Measurements from ENCODE around the gene GHSR.
A peak's percentile ranks its signal among the peaks of the same experiment; 100 is the strongest.
"Not testable (repeated sequence)": the region's sequence is repeated elsewhere in the genome, so short reads cannot be mapped to it uniquely, and the experiment has no call there.

The GHSR gene, protein sequence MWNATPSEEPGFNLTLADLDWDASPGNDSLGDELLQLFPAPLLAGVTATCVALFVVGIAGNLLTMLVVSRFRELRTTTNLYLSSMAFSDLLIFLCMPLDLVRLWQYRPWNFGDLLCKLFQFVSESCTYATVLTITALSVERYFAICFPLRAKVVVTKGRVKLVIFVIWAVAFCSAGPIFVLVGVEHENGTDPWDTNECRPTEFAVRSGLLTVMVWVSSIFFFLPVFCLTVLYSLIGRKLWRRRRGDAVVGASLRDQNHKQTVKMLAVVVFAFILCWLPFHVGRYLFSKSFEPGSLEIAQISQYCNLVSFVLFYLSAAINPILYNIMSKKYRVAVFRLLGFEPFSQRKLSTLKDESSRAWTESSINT

DNA sequence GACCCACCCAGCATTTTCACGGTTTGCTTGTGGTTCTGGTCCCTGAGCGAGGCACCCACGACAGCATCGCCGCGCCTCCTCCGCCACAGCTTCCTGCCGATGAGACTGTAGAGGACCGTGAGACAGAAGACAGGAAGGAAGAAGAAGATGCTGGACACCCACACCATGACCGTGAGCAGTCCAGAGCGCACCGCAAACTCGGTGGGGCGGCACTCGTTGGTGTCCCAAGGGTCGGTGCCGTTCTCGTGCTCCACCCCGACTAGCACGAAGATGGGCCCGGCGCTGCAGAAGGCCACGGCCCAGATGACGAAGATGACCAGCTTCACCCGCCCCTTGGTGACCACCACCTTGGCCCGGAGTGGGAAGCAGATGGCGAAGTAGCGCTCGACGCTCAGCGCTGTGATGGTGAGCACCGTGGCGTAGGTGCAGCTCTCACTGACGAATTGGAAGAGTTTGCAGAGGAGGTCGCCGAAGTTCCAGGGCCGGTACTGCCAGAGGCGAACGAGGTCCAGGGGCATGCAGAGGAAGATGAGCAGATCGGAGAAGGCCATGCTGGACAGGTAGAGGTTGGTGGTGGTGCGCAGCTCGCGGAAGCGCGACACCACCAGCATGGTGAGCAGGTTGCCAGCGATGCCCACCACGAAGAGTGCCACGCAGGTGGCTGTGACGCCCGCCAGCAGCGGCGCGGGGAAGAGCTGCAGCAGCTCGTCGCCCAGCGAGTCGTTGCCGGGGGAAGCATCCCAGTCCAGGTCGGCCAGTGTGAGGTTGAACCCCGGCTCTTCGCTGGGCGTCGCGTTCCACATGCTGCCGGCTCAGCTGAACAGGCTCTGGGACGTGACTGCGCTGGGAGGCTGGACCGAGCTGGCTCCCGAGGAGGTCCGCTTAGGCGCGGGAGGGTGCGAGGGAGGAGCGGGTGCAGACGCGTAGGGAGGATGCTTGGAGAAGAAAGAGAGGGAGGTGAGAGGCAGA is at the start of gene GHSR:
Gene GHSR, minus strand, starts transcription at position 846 of the 969 bp plus-strand sequence. Its CDS starts 43 bp downstream, at position 803.
- TF ChIP-seq, protein P1, sequence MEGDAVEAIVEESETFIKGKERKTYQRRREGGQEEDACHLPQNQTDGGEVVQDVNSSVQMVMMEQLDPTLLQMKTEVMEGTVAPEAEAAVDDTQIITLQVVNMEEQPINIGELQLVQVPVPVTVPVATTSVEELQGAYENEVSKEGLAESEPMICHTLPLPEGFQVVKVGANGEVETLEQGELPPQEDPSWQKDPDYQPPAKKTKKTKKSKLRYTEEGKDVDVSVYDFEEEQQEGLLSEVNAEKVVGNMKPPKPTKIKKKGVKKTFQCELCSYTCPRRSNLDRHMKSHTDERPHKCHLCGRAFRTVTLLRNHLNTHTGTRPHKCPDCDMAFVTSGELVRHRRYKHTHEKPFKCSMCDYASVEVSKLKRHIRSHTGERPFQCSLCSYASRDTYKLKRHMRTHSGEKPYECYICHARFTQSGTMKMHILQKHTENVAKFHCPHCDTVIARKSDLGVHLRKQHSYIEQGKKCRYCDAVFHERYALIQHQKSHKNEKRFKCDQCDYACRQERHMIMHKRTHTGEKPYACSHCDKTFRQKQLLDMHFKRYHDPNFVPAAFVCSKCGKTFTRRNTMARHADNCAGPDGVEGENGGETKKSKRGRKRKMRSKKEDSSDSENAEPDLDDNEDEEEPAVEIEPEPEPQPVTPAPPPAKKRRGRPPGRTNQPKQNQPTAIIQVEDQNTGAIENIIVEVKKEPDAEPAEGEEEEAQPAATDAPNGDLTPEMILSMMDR (IDR thresholded peaks at IDR 0.05; ENCODE audit: control extremely low read depth, extremely low read depth, low read depth, missing control alignments): no peak
- DNase-seq (ENCODE audit: extremely low spot score): no peak
- POLR2A ChIA-PET: no interaction called here
- CTCF ChIA-PET: interaction anchor here (1.4 to 1.6 kb wide), 2 partner anchors 14 to 15 kb away, joined by 5 read pairs; no protein-coding TSS in a partner anchor

DNA sequence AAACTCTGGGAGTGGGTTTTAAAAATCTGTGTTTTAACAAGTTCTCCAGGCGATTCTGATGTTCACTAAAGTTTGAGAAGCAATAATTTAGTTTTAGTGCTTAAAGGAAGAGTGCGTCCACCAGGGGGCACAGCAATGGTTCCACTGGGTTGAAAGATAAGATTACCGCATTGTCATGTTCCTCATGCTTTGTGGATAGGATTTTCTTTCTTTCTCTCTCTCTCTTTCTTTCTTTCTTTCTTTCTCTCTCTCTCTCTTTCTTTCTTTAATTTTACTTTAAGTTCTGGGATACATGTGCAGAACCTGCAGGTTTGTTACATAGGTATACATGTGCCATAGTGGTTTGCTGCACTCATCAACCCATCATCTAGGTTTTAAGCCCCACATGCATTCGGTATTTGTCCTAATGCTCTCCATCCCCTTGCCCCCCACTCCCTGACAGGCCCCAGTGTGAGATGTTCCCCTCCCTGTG is 42.0 kb upstream of the GHSR start:
- POLR2A ChIA-PET: not testable (repeated sequence)
- TF ChIP-seq, protein P1 (IDR thresholded peaks at IDR 0.05; ENCODE audit: control extremely low read depth, extremely low read depth, low read depth, missing control alignments): peak; percentile 75
- CTCF ChIA-PET: interaction anchor here (0.6 to 1.1 kb wide), 5 partner anchors 27 to 131 kb away, joined by 3 to 6 read pairs (median 3); partner anchors contain the start of gene TNFSF10
- DNase-seq (ENCODE audit: extremely low spot score): peak; percentile 48

DNA sequence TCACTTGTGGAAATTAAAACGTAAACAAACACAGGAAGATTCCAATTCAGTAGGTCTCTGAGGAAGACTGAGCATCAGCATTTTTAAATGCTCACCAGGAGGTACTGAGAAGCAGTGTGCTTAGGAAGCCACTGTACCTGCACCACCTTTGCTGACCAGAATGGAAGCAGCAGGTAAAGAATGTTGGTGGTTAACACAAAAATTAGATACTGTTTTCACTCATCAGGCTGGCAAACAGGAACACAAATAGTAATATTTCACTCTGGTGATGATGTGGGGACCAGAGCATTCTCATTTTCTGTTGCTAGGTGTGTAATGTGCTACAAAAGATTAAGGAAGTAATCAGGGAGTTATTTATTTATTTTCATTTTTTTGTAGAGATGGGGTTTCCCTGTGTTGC is 29.9 kb upstream of the GHSR start:
- TF ChIP-seq, protein P1 (IDR thresholded peaks at IDR 0.05; ENCODE audit: control extremely low read depth, extremely low read depth, low read depth, missing control alignments): no peak
- POLR2A ChIA-PET: no interaction called here
- no peak for DNase-seq (ENCODE audit: extremely low spot score)
- CTCF ChIA-PET: interaction anchor here (0.8 to 3.4 kb wide), 8 partner anchors 17 to 130 kb away, joined by 3 to 21 read pairs (median 4); no protein-coding TSS in a partner anchor

DNA sequence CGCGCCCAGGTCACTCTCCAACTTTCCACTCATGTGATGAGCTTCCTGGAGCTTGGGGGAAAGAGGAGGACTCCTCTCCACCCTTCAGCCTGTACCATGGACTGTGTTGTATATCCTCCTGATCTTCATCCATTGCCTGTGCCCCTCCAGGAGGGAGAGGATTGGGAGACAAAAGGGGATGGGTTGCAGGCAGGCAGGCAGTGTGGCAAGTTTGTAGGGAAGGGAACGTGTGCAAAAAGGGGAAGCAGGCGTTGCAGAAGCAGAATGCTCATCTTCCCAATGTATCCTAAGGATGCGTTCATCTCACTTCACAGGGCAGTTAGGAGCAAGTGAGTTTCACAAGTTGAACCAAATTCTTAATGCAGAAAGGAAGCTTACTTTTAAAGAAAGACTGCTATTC is 28.1 kb upstream of the GHSR start:
- ChIA-PET CTCF (interaction anchor here (1.1 to 3.4 kb wide), 13 partner anchors 9 to 193 kb away, joined by 3 to 21 read pairs (median 4); no protein-coding TSS in a partner anchor), POLR2A (no interaction called here)
- TF ChIP-seq, protein P1 (IDR thresholded peaks at IDR 0.05; ENCODE audit: control extremely low read depth, extremely low read depth, low read depth, missing control alignments): no peak
- no peak for DNase-seq (ENCODE audit: extremely low spot score)

DNA sequence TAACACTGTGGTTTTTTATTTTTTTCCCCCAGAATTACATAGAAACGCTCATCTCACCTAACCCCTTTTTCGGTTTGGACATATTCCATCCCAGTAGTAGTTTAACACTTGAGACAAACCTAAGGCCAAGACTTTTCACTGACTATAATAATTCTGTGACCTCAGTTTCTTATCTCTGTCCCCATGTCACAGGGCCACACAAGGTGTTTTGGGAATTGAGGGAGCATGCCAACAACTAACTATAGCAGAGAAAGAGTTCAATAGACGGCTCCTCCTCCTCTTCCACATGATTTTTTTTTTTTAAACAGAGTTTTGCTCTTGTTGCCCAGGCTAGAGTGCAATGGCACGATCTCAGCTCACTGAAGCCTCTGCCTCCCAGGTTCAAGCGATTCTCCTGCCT is 27.4 kb upstream of the GHSR start:
- TF ChIP-seq, protein P1 (IDR thresholded peaks at IDR 0.05; ENCODE audit: control extremely low read depth, extremely low read depth, low read depth, missing control alignments): no peak
- CTCF ChIA-PET: interaction anchor here (0.7 to 3.4 kb wide), 5 partner anchors 11 to 194 kb away, joined by 3 to 21 read pairs (median 5); no protein-coding TSS in a partner anchor
- no peak for DNase-seq (ENCODE audit: extremely low spot score)

DNA sequence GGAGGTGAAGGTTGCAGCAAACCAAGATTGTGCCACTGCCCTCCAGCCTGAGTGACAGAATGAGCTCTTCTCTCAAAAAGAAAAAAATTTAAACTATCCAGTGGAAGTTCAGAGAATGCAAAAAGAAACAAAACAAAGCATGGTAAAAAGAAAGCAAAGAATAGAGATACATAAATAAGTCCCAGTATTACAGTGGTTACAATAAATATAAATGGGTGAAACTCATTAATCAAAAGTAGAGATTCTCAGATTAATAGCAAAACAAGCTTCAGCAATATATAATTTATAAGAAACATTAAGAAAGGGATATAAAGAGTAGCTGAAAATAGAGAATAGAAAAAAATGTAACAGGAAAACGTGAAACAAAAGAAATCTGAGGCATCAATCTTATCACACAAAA is 23.6 kb upstream of the GHSR start:
- ChIA-PET CTCF (interaction anchor here (1.0 kb wide), 1 partner anchor 10 kb away, joined by 5 read pairs; no protein-coding TSS in a partner anchor), POLR2A (no interaction called here)
- TF ChIP-seq, protein P1 (IDR thresholded peaks at IDR 0.05; ENCODE audit: control extremely low read depth, extremely low read depth, low read depth, missing control alignments): no peak
- no peak for DNase-seq (ENCODE audit: extremely low spot score)

More for the DNA sequence above, 27.4 kb upstream of the GHSR start:
- POLR2A ChIA-PET: no interaction called here
